ENCODE data around the gene LRRTM2. TPM values are rescaled to one million over a fixed set of nuclear protein-coding genes. Genes with fewer than 3 reads are reported as not detected.

LRRTM2 gene
- total RNA-seq, 2 experiments from 2014 or later = 0.23 TPM; not detected in 1

DNA sequence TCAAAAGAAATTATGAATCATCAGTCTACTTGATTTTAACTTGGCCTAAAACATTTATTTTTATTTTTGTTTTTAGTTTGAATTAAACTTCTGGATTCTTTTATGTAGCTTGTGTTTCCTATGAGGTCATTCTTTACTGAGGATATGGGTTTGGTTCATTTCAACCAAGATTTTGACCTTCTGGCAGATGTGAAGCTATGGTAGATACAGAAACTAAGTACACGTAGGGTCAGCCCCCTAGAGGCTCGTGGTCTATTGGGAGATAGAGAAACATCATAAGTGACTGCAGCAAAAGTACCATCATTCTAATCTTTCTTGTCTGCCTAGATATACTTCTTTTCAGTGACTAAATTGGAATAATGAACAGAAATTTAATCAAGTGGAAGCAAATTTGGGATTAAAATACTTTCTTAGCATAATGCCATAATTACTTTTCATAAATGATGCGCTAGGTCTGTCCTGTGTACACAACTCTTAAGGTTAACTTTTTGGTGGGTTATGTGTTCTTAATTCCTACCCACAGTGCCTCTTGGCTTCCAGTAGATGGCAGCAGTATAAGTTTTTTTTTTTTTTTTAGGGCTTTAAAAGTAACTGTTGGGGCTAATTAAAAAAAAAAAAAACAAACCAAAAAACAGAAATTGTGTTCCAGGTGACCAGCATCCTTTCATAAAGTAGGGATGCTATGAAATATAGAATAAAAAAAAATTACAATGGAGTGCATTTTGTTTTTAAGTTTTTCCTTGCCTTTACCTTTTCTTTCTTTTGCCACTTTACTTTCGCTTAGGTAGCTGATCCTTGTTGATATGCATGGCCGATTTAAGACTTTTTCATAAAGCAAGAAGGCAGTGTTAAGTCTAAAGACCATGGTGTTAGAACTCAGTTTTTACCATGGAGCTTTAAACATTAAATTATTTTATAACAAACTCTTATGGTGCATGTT lies 49.9 kb downstream of the LRRTM2 start:
- no peak for DNase-seq
- H3K4me1 Mint-ChIP-seq = peaks cover 4% of the 10 kb centered on the region
- H3K36me3 Mint-ChIP-seq (ENCODE audit: low read depth) = peaks cover 7% of the 10 kb centered on the region
- no peaks in the 10 kb centered on the region for H3K27me3 Mint-ChIP-seq
- ChIA-PET POLR2A (no interaction called here), CTCF (interaction anchor here (0.7 to 2.5 kb wide), 16 partner anchors 8 to 543 kb away, joined by 3 to 11 read pairs (median 4); partner anchors contain the start of gene SIL1)
- no peak overlapping the region for H3K27ac Mint-ChIP-seq
- no peaks in the 10 kb centered on the region for H3K9me3 Mint-ChIP-seq
- H3K4me3 Mint-ChIP-seq = no peak overlapping the region

GRCh38 chr5:138824516-138824915 lies 50.6 kb downstream of the LRRTM2 start:
- ChIA-PET CTCF (interaction anchor here (1.0 to 2.5 kb wide), 6 partner anchors 9 to 340 kb away, joined by 3 to 11 read pairs (median 4); no protein-coding TSS in a partner anchor), POLR2A (no interaction called here)
- Mint-ChIP-seq H3K27ac (no peak overlapping the region), H3K36me3 (ENCODE audit: low read depth) (peaks cover 6% of the 10 kb centered on the region), H3K27me3 (no peaks in the 10 kb centered on the region), H3K4me3 (no peak overlapping the region), H3K9me3 (no peaks in the 10 kb centered on the region), H3K4me1 (peaks cover 4% of the 10 kb centered on the region)
- no peak for DNase-seq

GRCh38 chr5:138820695-138821094 lies 54.4 kb downstream of the LRRTM2 start:
- peaks cover 10% of the 10 kb centered on the region for H3K36me3 Mint-ChIP-seq (ENCODE audit: low read depth)
- POLR2A ChIA-PET = no interaction called here
- CTCF ChIA-PET = no interaction called here

GRCh38 chr5:138819081-138819480 lies 56.1 kb downstream of the LRRTM2 start:
- POLR2A ChIA-PET = no interaction called here
- Mint-ChIP-seq H3K27me3 (no peaks in the 10 kb centered on the region), H3K27ac (no peak overlapping the region), H3K9me3 (no peaks in the 10 kb centered on the region), H3K4me1 (no peaks in the 10 kb centered on the region), H3K36me3 (ENCODE audit: low read depth) (peaks cover 7% of the 10 kb centered on the region), H3K4me3 (no peak overlapping the region)
- CTCF ChIA-PET = no interaction called here
- no peak for DNase-seq

More at GRCh38 chr5:138820695-138821094, 54.4 kb downstream of the LRRTM2 start:
- no peak for DNase-seq
- Mint-ChIP-seq H3K27ac (no peak overlapping the region), H3K27me3 (no peaks in the 10 kb centered on the region), H3K4me1 (peaks cover 4% of the 10 kb centered on the region), H3K4me3 (no peak overlapping the region), H3K9me3 (no peaks in the 10 kb centered on the region)

Other genes with a start within 250 kb of the LRRTM2 start
- 10 to 100 TPM; 79.8 to 90.5 TPM for gene CTNNA1, start 121.9 kb downstream of the LRRTM2 start, total RNA-seq